Measurements from ENCODE around the gene PTGS1. TPM values are rescaled to one million over a fixed set of nuclear protein-coding genes. Genes with fewer than 3 reads are reported as not detected.

Gene PTGS1
- total RNA-seq (2016; rRNA removed; fragmentation: Illumina TruSeq; extraction: Trizol) (0.06 and 0.07 TPM in 2 replicates), polyA plus RNA-seq (2011; rRNA removed) (0.05 and 0.08 TPM in 2 replicates), polyA minus RNA-seq (2011; rRNA and poly(A)+ RNA removed; ENCODE audit: low replicate concordance) (0.28 and 8.6 TPM in 2 replicates), Bru-seq, nascent RNA (percentile 11 among the genes with signal in this experiment), BruChase-seq, experiment 1, labeled RNA remaining after a 6-hour chase (percentile 13 among the genes with signal in this experiment), BruChase-seq, experiment 2, labeled RNA remaining after a 2-hour chase (percentile 12 among the genes with signal in this experiment)
- total RNA-seq (2016; cell fraction: cytosol; rRNA removed; fragmentation: Illumina TruSeq; extraction: Trizol; ENCODE audit: low read depth) = not detected in 2 replicates
- total RNA-seq (2016; cell fraction: insoluble cytoplasmic fraction; rRNA removed; fragmentation: Illumina TruSeq; extraction: Trizol) = 0.11 TPM in 1 of 2 replicates, not detected in the other
- 0.03 TPM in 1 of 2 replicates, not detected in the other for total RNA-seq (2016; cell fraction: membrane; rRNA removed; fragmentation: Illumina TruSeq; extraction: Trizol)
- not detected in 2 replicates for total RNA-seq (2016; cell fraction: nucleus; rRNA removed; fragmentation: Illumina TruSeq; extraction: Trizol)
- polyA plus RNA-seq (2011; cell fraction: cytosol; rRNA removed) = 0.06 and 0.15 TPM in 2 replicates
- polyA plus RNA-seq (2011; cell fraction: nucleus; rRNA removed) = 0.09 and 0.10 TPM in 2 replicates
- polyA plus RNA-seq (2012) = 0.07 and 0.08 TPM in 2 replicates
- polyA plus RNA-seq (2016; cell fraction: cytosol; fragmentation: Illumina TruSeq; extraction: Trizol; ENCODE audit: low read depth) = not detected in 2 replicates
- not detected in 2 replicates for polyA plus RNA-seq (2016; cell fraction: insoluble cytoplasmic fraction; fragmentation: Illumina TruSeq; extraction: Trizol; ENCODE audit: low read depth)
- polyA plus RNA-seq (2016; cell fraction: membrane; fragmentation: Illumina TruSeq; extraction: Trizol; ENCODE audit: low read depth) = 0.08 TPM in 1 of 2 replicates, not detected in the other
- polyA plus RNA-seq (2016; cell fraction: nucleus; fragmentation: Illumina TruSeq; extraction: Trizol; ENCODE audit: insufficient read depth, low read depth) = not detected in 2 replicates
- not detected in 2 replicates for polyA minus RNA-seq (2011; cell fraction: cytosol; rRNA and poly(A)+ RNA removed)
- 0.12 TPM in 1 of 2 replicates, not detected in the other for polyA minus RNA-seq (2011; cell fraction: nucleus; rRNA and poly(A)+ RNA removed)
- long read RNA-seq, experiment 1 = 0 reads
- long read RNA-seq, experiment 2 = 0 reads

- no peak within 1 kb of the TSS for H3K9ac ChIP-seq (ENCODE audit: insufficient read depth, low read depth, low read length)
- H3K4me2 ChIP-seq (ENCODE audit: low read depth, low read length) = no peak within 1 kb of the TSS
- in situ Hi-C loops (cut with HindIII; ENCODE audit: extremely low pct_ligation_motif_present, low pct_unique_long_range_greater_than_20kb) = loop anchor here (25.0 kb wide), 1 partner anchor 441 kb away; the partner anchor contains the start of gene OR1K1
- TF ChIP-seq ZNF704 (CRISPR knock-in tag; IDR thresholded peaks at IDR 0.05; ENCODE audit: borderline replicate concordance) (no peak), MEF2D (CRISPR knock-in tag; IDR thresholded peaks at IDR 0.05) (no peak), ZNF790 (CRISPR knock-in tag; IDR thresholded peaks at IDR 0.05; ENCODE audit: borderline replicate concordance) (no peak), KAT8 (CRISPR knock-in tag; IDR thresholded peaks at IDR 0.05) (no peak), TCF12 (IDR thresholded peaks at IDR 0.05) (no peak), TCF12 (CRISPR knock-in tag; IDR thresholded peaks at IDR 0.05) (no peak), PHF5A (CRISPR knock-in tag; IDR thresholded peaks at IDR 0.05; ENCODE audit: low read depth, unreplicated experiment) (no peak)
- TF ChIP-seq, protein P1, sequence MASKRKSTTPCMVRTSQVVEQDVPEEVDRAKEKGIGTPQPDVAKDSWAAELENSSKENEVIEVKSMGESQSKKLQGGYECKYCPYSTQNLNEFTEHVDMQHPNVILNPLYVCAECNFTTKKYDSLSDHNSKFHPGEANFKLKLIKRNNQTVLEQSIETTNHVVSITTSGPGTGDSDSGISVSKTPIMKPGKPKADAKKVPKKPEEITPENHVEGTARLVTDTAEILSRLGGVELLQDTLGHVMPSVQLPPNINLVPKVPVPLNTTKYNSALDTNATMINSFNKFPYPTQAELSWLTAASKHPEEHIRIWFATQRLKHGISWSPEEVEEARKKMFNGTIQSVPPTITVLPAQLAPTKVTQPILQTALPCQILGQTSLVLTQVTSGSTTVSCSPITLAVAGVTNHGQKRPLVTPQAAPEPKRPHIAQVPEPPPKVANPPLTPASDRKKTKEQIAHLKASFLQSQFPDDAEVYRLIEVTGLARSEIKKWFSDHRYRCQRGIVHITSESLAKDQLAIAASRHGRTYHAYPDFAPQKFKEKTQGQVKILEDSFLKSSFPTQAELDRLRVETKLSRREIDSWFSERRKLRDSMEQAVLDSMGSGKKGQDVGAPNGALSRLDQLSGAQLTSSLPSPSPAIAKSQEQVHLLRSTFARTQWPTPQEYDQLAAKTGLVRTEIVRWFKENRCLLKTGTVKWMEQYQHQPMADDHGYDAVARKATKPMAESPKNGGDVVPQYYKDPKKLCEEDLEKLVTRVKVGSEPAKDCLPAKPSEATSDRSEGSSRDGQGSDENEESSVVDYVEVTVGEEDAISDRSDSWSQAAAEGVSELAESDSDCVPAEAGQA (IDR thresholded peaks at IDR 0.05; ENCODE audit: low read depth) = no peak
- TF ChIP-seq, protein P1 (CRISPR knock-in tag; IDR thresholded peaks at IDR 0.05; ENCODE audit: borderline replicate concordance) = no peak
Observed at GRCh38 chr9:122370869-122371755, at the start of gene PTGS1. PTGS1 (plus strand) TSS chr9:122371024; CDS start chr9:122371085, 61 bp downstream.

More at GRCh38 chr9:122370869-122371755, at the start of gene PTGS1:
- Histone ChIP-seq H3K36me3 (replicated peaks in 1 of 2; ENCODE audit: control insufficient read depth in 1 of 2, insufficient read depth in 2 of 2, low read length in 2 of 2) (no peaks in the 10 kb centered on the region), H3K9me3 (ENCODE audit: low read length) (no peaks in the 10 kb centered on the region), H3K79me2 (ENCODE audit: insufficient read depth, low read length) (no peaks in the 10 kb centered on the region), H3K27me3 (ENCODE audit: control insufficient read depth in 1 of 2, insufficient read depth in 2 of 2, low read length in 2 of 2) (peaks cover 0 to 18% of the 10 kb centered on the region in 2 experiments), H3K4me3 (replicated peaks in 1 of 3; ENCODE audit: insufficient read depth in 1 of 3, low read depth in 2 of 3, low read length in 3 of 3) (no peak within 1 kb of the TSS), H3K27ac (ENCODE audit: extremely low read length, insufficient read depth, low read length) (no peak within 1 kb of the TSS), H4K20me1 (ENCODE audit: insufficient read depth, low read length) (no peaks in the 10 kb centered on the region), H2AFZ (ENCODE audit: low read length) (no peak within 1 kb of the TSS), H3K4me1 (ENCODE audit: insufficient read depth, low read length) (peaks cover 18% of the 10 kb centered on the region)
- ChIA-PET POLR2A (no interaction called here), CTCF (ENCODE audit: low intra/inter-chr PET ratio, low total read pairs) (no interaction called here)
- DNase-seq (ENCODE audit: low spot score) (no peak), ATAC-seq (no peak), FAIRE-seq (no peak)
- 37% methylated on average over 29 of the region's 39 CpGs for WGBS (ENCODE audit: low lambda C conversion rate)
- no TSS peak for BruUV-seq (replicated peaks)
- intact Hi-C loops (cut with micrococcal nuclease; ENCODE audit: unreplicated experiment) = no loop called here

All from HepG2 (cell line).